GM21360 (cell line): ENCODE data around the gene RNF220.

Experiments used
- ATAC-seq: cut with Tn5 transposase; IDR thresholded peaks from one replicate; pipeline ENCODE4 v1.9.1; 2021; ENCODE audit warnings: mild to moderate bottlenecking, moderate library complexity; ENCODE audit not compliant: unreplicated experiment

The RNF220 gene

DNA sequence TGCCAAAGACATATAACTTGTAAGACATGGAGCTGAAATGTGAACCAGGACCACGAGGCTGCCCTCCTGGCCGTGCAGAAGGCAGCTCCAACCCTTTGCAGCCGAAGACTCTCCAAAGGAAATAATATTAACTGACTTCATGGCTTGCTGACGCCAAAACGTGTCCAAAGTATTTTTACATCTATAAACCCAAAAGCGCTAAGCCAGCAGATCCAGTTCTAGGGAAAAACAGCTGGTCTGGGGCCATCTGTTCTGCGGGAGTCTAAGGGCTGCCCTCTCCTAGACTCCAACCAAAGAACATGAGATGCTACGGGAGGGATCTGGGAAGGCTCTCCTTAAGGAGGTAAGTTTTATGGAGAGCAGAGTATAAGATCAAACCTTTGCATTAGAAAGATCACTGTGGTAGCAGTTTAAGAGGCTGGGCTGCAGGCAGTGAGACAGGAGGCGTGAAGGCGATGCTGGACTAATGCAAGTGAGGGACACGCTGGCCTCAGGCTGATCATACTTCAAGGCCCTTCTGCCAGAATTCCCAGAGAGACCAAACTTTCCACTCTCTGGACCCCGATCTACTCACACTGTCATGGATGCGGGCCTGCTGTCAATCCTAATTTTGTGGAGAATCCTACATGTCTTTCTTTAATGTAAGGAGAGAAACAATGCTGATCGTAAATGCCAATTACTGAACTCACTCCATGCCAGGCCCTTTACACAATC is 268.1 kb downstream of the RNF220 start:
- ATAC-seq, result no peak

DNA sequence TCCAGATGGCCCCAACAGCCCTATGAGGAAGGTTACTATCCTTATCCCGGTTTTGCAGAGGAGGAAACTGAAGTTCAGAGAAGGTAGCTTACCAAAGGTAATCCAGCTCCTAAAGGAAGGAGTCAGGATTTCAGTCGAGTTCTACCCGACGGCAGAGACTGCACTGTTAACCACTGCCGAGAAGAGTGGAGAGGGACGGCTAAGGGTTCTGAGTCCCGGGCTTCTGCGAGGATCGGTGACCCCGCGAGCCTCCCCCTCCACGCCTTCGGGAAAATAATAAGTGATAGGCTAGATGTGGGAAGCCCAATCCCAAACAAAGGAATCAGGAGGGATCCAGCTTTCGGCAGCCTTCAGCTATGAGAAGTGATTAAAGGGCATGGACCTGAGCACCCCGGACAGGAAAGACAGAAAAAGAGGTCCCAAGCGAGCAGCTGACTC is 268.6 kb downstream of the RNF220 start:
- ATAC-seq, result no peak

DNA sequence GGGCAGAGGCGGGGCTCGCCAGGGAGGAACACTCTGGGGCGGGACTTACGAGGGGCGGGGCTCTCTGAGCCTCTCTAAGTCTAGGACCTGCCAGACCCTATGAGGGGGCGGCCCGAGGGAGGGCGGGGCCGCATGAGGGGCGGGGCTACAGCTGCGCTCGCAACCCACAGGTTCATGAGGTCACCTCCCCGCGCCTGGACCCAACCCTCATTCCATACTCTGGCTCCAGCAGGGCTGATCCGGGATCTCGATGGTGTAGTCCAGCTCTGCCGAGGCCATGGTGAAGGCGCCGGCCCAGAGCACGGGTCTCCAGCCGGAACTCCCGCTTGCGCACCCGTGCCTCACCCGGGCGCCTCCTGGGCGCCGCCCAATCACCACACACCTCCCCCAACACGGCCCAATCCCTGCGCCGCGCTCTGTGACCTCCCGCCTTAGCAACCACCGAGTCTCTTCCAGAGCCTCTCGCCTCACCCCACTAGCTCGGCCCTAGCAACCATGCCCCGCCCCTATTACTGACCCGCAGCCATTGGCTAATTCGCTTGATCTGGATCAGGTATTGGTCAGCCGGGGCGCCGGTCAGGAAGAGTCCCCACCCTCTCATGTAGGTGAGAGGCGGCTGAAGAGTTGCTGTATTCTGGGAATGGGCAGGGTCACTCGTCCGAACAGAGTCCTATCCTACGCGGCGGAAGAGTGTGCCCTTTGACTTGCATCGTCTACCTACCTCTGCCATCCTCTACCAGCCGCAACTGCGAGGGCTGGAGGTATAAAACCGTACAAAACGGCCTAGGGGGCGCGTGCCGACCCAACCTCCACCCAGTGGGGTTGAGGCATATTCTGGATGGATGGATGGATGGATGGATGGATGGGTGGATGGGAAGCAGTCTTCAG is 269.3 kb downstream of the RNF220 start, which contains the start of the genes ARMH1 and TMEM53:
ARMH1 (plus strand) TSS at position 602 of the 888 bp plus-strand sequence. CDS start 14,984 bp downstream, outside the sequence.
TMEM53 (minus strand) TSS at position 369 of the 888 bp plus-strand sequence; CDS start at position 279, 90 bp downstream.
- peak; percentile 90 for ATAC-seq

DNA sequence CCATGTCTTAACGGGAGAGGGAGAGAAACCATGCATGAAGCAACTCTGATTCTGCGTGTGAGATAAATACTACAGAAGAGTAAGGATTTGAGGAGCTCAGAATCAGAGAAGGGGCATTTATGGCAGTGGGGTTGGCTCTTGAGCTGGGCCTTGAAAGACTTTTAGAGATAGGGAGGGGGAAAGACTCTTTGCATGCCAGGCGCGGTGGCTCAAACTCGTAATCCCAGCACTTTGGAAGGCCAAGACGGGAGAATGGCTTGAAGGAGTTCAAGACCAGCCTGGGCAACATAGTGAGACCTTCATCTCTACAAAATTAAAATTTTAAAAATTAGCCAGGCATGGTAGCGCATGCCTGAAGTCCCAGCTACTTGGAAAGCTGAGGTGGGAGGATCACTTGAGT is 270.1 kb downstream of the RNF220 start:
- ATAC-seq, result no peak

DNA sequence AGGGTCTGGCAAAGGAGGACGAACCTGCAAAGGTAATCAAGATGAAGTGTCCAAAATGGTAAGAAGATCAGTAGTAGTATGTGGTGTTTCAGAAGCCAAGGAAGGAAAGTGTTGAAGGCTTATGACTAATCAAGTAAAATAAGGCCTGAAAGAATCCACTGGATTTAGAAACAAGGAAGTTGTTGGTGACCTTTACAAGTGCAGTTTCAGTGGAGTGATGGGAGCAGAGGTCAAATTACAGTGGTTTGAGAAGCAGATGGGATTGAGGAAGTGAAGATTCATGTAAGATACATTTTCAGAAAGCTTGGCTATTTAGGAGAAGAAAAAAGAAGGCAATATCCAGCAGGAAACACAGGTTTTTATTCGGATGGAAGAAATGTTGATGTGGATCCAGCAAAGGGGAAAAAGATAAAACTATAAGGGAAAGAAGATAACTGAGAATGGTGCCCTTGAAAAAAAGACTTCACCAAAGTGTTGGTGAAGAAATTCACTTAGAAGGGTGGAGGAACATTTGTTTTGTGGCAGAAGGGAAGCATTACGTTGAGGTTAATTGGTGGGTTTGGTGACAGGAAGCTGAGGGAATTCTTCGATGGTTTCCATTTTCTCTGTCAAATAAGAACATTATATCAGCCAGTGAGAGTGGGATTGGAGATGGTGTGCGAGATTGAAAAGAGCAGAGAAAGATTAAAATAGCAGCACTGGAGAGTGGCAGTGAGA is 271.6 kb downstream of the RNF220 start:
- no peak for ATAC-seq

DNA sequence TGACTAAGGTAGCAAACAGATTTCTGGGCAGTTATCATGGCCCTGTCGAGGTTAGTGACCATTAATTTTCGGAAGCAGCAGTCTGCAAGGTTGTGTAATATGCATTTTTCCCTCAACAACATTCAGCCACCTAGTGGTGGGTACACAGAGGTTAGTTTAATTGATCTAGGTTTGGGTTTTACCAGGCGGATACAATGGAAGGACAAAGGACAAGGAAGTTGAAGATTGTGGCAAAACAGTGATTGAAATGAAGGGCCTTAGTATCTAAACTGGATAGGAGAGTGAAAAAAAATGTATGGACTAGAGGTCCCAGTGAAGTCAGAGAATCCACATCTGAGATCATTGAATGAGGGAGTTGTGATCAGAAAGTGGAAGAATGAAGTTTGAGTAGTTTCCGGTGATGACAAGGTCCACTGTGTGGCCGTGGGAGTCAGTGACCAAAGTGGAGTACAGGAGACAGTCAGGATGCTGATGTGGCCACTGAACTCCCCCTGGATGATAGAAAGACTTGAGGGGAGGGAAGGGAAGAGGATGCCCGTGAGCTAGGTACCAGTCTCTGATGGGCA is 272.2 kb downstream of the RNF220 start:
- no peak for ATAC-seq

DNA sequence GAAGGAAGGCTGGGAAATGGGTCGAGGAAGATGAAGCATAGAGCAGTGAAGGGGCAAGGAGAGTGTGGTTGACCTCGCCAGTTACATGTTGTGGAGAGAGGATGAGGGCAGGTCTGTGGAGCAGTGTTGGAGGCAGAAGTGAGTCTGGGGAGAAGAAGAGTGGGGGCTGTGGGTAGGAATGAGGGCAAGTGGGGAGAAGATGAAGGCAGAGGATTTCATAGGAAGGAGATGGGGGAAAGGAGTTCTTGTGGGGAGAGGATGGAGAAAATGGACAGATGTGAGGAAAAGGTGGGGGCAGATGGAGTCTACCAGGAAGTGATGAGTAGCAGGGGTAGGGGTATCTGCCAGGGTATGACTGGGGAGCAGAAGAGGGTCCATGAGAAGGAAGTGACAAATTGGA is 273.1 kb downstream of the RNF220 start:
- no peak for ATAC-seq

DNA sequence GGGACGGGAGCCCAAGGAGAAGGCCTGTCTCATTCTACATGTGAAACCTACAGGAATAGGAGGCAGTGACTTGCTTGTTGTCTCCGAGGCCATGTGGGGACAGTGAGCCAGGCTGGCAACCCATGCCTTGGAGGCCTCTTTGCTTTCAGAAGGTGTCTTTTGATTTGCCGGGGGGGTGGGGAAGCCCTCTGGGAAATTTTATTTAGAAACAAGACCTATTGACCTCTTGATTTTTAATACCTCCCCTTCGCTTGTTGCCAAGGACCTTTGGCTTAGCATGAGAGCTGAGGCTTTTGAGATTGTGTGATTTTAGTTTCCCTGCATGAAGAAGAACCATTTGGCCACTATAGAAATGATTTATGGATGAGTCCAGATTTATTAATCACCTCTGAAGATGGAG is 273.6 kb downstream of the RNF220 start:
- no peak for ATAC-seq

DNA sequence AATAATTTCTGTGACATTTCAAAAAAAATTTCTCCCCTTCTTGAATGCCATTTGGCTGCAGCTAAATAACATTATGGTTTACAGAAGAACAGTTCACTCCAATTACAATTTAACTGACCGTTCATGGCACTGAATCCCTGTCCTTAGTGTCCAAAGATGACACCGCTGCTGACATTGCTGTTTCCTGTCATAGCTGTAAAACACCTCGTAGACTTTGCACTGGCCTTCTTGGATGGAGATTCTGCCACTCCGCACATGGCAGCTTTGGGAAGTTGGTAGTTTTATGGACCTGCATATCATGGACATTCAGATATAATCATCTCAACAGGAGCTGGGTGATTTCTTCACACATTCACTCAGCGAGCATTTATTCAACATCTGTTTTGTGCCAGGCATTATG is 274.4 kb downstream of the RNF220 start:
- ATAC-seq, result no peak

DNA sequence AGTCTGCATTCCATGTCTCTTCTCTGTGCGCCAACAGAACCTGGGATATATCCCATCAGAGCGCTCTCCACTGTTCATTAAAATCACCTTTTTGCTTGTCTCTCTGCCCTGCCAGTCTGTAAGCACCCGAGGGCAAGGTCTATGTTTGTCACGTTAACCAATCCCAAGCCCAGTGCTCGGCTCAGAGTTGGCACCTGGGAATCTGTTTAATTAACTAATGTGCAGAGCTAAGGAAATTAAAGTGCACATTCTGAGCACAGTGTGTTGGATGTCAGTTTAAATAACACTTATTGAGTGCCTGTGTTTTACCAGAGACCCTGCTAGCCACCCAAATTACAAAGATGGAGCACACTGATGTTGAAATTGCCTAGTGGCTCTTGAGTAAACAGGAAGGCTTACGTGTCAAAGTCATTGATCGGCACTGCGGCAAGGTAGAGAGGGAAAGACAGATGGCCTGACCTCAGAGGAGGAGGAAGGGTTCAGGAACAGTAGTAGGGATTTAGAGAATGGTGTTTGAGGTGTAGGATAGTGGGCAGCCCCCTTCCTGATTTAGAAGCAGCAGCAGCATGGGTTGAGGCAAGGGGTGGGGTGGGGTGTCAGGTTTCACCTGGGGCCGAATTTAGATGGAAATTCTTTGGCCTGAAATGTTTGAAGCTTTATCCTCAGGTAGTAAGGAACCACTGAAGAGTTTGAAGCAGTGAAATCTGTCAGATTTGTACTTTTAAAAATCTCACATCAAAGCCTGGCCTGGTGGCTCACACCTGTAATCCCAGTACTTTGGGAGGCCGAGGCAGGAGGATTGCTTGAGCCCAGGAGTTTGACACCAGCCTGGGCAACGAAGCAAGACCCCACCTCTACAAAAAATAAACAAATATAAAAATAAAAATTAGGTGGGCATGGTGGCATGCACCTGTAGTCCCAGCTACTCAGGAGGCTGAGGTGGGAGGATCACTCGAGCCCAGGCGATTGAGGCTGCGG is 277.1 kb downstream of the RNF220 start:
- ATAC-seq, result no peak

DNA sequence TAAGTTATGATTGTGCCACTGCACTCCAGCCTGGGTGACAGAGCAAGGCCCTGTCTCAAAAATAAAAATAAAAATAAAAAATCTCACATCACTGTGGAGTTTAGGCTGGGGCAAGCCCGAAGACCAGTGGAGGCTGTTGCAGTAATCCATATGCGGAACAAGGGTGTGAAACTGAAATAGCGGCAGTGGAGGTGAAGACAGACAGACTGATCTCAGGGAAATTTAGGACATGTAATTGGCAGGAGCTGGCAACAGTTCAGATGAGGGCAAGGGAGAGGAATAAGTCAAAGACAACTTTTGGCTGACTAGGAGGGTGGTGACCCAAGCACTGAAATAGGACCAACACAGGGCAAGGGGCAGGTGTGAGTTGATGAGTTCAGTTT is 277.8 kb downstream of the RNF220 start:
- ATAC-seq, result no peak

DNA sequence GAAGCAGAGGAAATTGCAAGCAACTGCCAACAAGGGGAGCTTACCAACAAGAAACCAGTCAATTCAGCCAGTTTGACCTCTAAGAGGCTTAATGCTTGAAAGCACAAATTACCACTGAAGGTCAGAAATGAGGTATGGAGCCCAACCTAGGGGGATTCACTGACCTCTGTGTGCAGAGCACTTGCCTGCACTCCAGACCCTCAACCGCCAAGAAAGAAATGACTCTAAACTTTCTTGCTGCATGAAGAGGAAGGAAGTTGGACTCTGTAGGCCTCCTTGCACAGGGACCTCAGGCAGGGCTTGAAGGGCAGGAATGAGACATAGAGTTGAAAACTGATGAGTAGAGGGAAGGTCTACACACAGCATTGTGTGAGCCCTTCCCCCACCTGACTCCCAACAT is 279.5 kb downstream of the RNF220 start:
- ATAC-seq, result peak; percentile 70

DNA sequence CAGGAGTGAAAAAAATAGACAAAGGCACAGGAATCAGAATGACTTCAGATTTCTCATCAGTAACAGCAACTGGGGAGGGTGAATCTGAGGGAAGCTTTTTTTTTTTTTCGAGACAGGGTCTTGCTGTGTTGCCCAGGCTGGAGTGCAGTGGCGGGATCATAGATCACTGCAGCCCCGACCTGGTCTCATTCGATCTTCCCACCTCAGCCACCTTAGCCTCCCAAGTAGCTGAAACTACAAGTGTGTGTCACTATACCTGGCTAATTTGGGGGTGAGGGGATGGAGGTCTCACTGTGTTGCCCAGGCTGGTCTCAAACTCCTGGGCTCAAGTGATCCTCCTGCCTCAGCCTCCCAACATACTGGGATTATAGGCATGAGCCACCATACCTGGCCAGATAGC is 280.2 kb downstream of the RNF220 start:
- no peak for ATAC-seq

DNA sequence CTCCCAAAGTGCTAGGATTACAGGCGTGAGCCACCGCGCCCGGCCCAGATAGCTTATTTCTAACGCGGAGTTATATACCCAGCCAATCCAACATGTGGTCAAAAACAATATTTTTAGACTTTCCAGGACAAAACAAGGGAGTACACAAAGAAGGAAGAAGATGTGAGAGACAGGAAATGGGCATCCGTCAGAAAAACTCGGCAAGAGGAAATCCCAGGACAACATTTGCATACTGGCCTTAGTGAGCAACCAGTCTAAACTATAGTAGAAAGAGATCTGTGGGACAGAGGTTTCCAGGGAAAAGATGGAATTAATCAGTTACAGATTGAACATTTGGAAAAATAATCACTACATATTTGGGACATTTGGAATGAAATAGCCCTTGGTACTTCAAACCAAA is 280.8 kb downstream of the RNF220 start:
- no peak for ATAC-seq

DNA sequence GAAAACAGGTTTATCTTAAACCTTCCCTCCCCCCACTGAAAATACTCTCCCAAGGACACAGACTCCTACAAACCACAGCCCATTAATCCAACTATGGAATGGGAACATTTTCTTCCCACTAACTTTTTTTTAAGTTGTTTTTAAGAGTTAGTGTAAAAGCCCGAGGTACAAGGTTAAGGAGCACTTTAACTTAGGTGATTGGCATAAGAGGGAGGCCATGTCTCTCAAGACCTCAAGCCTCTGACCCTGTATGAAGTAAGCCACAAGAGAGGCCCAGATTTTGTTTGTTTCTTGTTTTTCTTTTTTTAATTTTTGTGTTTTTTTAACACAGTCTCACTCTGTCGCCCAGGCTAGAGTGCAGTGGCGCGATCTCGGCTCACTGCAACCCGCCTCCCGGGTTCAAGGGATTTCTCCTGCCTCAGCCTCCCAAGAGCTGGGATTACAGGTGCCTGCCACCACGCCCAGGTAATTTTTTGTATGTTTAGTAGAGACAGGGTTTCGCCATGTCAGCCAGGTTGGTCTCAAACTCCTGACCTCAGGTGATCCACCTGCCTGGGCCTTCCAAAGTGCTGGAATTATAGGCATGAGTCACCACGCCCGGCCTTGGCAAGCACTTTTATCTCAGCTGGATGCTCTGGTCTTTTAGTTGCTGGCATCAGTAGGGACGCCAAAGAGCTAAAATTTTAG is 283.8 kb downstream of the RNF220 start:
- no peak for ATAC-seq

DNA sequence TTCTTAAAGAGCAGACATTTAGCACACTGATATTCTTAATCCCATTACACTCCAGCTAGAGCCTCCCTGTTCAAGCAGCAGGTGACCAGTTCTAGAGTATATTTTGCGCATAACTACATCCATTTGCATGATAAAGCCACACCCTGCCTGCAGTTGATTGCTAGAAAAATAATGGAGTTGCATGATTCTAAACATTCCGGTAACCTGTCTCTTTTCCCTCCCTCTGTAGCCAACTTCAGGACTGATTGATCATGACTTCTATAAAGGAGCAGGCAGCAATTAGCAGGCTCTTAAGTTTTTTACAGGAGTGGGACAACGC is 284.4 kb downstream of the RNF220 start:
- no peak for ATAC-seq

DNA sequence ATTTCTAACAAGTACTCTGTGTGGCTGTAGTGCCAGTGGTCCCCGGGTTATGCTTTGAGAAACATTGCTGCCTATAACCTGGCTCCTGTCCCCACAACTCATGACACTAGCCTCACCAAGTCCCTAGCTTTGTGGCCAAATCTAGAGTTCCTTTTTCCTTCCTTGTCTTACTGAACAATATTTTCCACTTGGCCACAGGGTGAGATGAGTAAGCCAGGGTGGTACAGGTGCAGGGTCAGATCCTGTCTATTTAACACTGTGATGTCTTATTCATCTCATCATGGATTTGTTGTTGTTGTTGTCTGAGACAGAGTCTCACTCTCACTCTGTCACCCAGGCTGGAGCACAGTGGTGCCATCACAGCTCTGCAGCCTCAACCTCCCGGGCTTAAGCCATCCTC is 288.1 kb downstream of the RNF220 start:
- no peak for ATAC-seq

DNA sequence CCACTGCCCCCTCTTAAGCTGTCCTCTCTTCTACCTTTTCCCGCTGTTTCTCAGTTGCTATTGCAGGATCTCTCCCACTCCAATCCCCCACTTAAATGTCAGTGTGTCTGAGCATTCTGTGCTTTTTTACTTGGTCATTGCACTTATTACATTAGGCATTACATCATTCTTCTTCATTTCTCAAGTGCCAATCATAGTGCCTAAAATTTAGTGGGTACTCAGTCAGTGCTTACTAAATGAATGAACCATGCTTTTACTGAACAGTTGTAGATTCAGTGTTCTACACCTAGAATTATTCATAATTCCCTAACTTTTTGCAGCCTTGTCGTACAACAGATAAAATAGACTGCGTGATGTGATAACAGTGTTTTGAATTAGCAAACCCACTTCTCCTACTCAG is 288.8 kb downstream of the RNF220 start:
- ATAC-seq, result no peak

DNA sequence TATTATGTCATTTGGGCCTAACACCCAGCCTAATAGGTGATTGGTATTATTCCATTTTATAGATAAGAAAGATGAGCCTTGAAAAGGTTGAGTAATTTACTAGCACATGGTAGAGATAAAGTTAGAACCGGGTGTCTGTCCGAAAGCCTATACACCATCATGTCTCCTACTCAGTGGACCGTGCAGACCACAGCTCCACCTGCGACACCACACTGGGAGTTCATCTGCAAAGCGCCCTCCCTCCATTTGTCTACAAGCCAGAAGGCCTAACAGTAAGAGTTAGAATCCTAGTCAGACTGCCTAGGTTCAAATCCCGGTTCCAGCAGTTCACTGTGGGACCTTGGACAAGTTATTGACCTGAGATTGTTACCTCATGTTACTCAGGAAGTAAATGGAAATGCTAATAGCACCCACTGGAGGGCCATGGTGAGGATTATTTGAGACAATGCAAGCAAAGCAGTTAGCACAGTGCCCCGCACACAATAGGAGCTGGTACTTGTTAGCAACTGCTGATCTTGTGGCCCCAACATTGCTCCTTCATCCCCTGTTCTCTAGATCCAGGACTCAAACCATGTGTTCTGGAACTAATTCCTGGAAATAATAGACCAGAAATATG is 289.9 kb downstream of the RNF220 start:
- ATAC-seq, result no peak
